Endothelial cell of umbilical vein (primary cell): ENCODE results near the gene SORCS3.

Experiments used
- CTCF ChIP-seq, 2 donors: IDR thresholded peaks; 1 replicate in 1 of 2; 2 replicates in 1 of 2; pipeline ENCODE4 v1.5.1; 2011; ENCODE audit warnings: low read length in 2 of 2, mild to moderate bottlenecking in 2 of 2, moderate library complexity in 2 of 2, control low read depth in 1 of 2, inconsistent platforms in 1 of 2, low read depth in 1 of 2; ENCODE audit not compliant: insufficient read depth in 1 of 2; ENCODE audit errors: extremely low read depth in 1 of 2
- EZH2 ChIP-seq: IDR thresholded peaks from 2 replicates; pipeline ENCODE4 v1.6.1; 2012; ENCODE audit warnings: borderline replicate concordance, low read depth, mild to moderate bottlenecking, moderate library complexity, low read length, inconsistent platforms; ENCODE audit not compliant: severe bottlenecking
- GATA2 ChIP-seq: IDR thresholded peaks from 2 replicates; pipeline ENCODE4 v1.7.0; 2011; ENCODE audit warnings: low read depth, mild to moderate bottlenecking, moderate library complexity, mixed read lengths, low read length; ENCODE audit not compliant: insufficient read length, insufficient read depth
- JUN ChIP-seq: IDR thresholded peaks from 2 replicates; pipeline ENCODE4 v1.6.1; 2011; ENCODE audit warnings: borderline replicate concordance, low read depth; ENCODE audit not compliant: insufficient read length, insufficient read depth
- MYC ChIP-seq: IDR thresholded peaks from one replicate; pipeline ENCODE4 v1.6.1; 2011; ENCODE audit warnings: mild to moderate bottlenecking, low read depth, low read length
- POLR2AphosphoS5 ChIP-seq: IDR thresholded peaks from 2 replicates; pipeline ENCODE4 v1.6.1; 2012; ENCODE audit warnings: low read depth, mild to moderate bottlenecking, control low read depth, low read length, moderate library complexity; ENCODE audit not compliant: insufficient read depth

GRCh38 chr10:104780946-104781595 lies 140.0 kb downstream of the SORCS3 start:
- TF ChIP-seq EZH2 (no peak), JUN (no peak), POLR2AphosphoS5 (no peak), CTCF (IDR thresholded peaks at IDR 0.05; ENCODE audit: extremely low read depth in 1 of 2, insufficient read depth in 1 of 2, low read depth in 1 of 2, low read length in 2 of 2) (no peak), MYC (no peak), GATA2 (no peak)
